Endothelial cell of umbilical vein (primary cell): ENCODE results near the gene GANC. TPM values are rescaled to one million over a fixed set of nuclear protein-coding genes. Genes with fewer than 3 reads are reported as not detected.

ENCODE experiments used
- BruUV-seq: library from RNA; stranded (reverse); fragments of 400-500 nt; replicated peaks from 2 replicates; lab custom pipeline; 2021; lab: Mats Ljungman, UMichigan
- CTCF ChIA-PET: fragments of 300-600, 350-600 bp; sonication (Branson Sonifier 250); formaldehyde crosslinking; loops from one replicate; lab custom pipeline; 2021; ENCODE audit warnings: antibody characterized with exemption, inconsistent platforms; lab: Charles Lee
- POLR2A ChIA-PET: fragments of 300-600, 350-600 bp; sonication (Branson Sonifier 250); formaldehyde crosslinking; loops from one replicate; lab custom pipeline; 2021; ENCODE audit warnings: antibody characterized with exemption, inconsistent platforms; lab: Charles Lee
- DNase-seq: peaks from one replicate; pipeline ENCODE4 v3.0.0-alpha.2; 2011; ENCODE audit warnings: low read depth, low spot score
- FAIRE-seq: peaks from 2 replicates; lab custom pipeline; 2011; peaks lifted over from hg19 to GRCh38; lab: Jason Lieb, UNC
- H2AFZ ChIP-seq: 2 replicates; pipeline ENCODE4 v1.6.0; 2012; ENCODE audit warnings: low read depth, low read length, control low read depth, inconsistent platforms
- H3K27ac ChIP-seq: 2 replicates; pipeline ENCODE4 v1.5.1; 2011; ENCODE audit warnings: low read depth, mild to moderate bottlenecking, control low read depth, low read length, moderate library complexity; ENCODE audit not compliant: insufficient read depth
- H3K27me3 ChIP-seq, 2 experiments: 2 replicates each; pipeline versions ENCODE4 v1.6.0 to v1.6.1; 2011; ENCODE audit warnings: low read length in 2 of 2, mixed read lengths in 1 of 2; ENCODE audit not compliant: control insufficient read depth in 2 of 2, insufficient read depth in 2 of 2
- H3K36me3 ChIP-seq, 2 experiments: 2 replicates in 1 of 2; 3 replicates in 1 of 2; pipeline ENCODE4 v1.5.1; 2011; ENCODE audit warnings: low read length in 2 of 2, mild to moderate bottlenecking in 1 of 2, moderate library complexity in 1 of 2; ENCODE audit not compliant: control insufficient read depth in 2 of 2, insufficient read depth in 2 of 2; ENCODE audit errors: extremely low read depth in 1 of 2
- H3K4me1 ChIP-seq: 3 replicates; pipeline ENCODE4 v1.5.1; 2011; ENCODE audit warnings: mild to moderate bottlenecking, low read length; ENCODE audit not compliant: control insufficient read depth, insufficient read depth; ENCODE audit errors: extremely low read depth
- H3K4me2 ChIP-seq: 2 replicates; pipeline ENCODE4 v1.6.1; 2011; ENCODE audit warnings: low read length, control low read depth, mixed read lengths; ENCODE audit not compliant: insufficient read depth
- H3K4me3 ChIP-seq, 3 experiments: fragments of 200-600 bp in 1 of 3; sonication (generic), shearing (Covaris generic) in 1 of 3; replicated peaks in 1 of 3; 2 replicates each; pipeline ENCODE4 v1.5.1; 2011 to 2016; ENCODE audit warnings: control low read depth in 3 of 3, low read length in 3 of 3, mild to moderate bottlenecking in 2 of 3, inconsistent platforms in 1 of 3, low read depth in 1 of 3, moderate library complexity in 1 of 3; ENCODE audit not compliant: insufficient read depth in 1 of 3
- H3K79me2 ChIP-seq: 2 replicates; pipeline ENCODE4 v1.6.0; 2012; ENCODE audit warnings: low read length, inconsistent platforms; ENCODE audit not compliant: control insufficient read depth, insufficient read depth
- H3K9ac ChIP-seq: replicated peaks from 2 replicates; pipeline ENCODE3; 2011; ENCODE audit warnings: low read length, control low read depth; ENCODE audit not compliant: insufficient read depth; ENCODE audit errors: extremely low read depth
- H3K9me1 ChIP-seq: replicated peaks from 3 replicates; pipeline ENCODE4 v1.6.0; 2011; ENCODE audit warnings: mild to moderate bottlenecking, low read length; ENCODE audit not compliant: control insufficient read depth, insufficient read depth; ENCODE audit errors: extremely low read depth
- H3K9me3 ChIP-seq: replicated peaks from 2 replicates; pipeline ENCODE4 v1.5.1; 2012; ENCODE audit warnings: low read length, inconsistent platforms; ENCODE audit not compliant: control insufficient read depth, insufficient read depth
- H4K20me1 ChIP-seq: replicated peaks from 2 replicates; pipeline ENCODE3; 2011; ENCODE audit warnings: mild to moderate bottlenecking, low read length; ENCODE audit not compliant: control insufficient read depth, insufficient read depth; ENCODE audit errors: extremely low read depth
- CTCF ChIP-seq, 2 donors: IDR thresholded peaks; 1 replicate in 1 of 2; 2 replicates in 1 of 2; pipeline ENCODE4 v1.5.1; 2011; ENCODE audit warnings: low read length in 2 of 2, mild to moderate bottlenecking in 2 of 2, moderate library complexity in 2 of 2, control low read depth in 1 of 2, inconsistent platforms in 1 of 2, low read depth in 1 of 2; ENCODE audit not compliant: insufficient read depth in 1 of 2; ENCODE audit errors: extremely low read depth in 1 of 2
- EZH2 ChIP-seq: IDR thresholded peaks from 2 replicates; pipeline ENCODE4 v1.6.1; 2012; ENCODE audit warnings: borderline replicate concordance, low read depth, mild to moderate bottlenecking, moderate library complexity, low read length, inconsistent platforms; ENCODE audit not compliant: severe bottlenecking
- FOS ChIP-seq: IDR thresholded peaks from 2 replicates; pipeline ENCODE4 v1.6.1; 2011; ENCODE audit warnings: mild to moderate bottlenecking, low read length, moderate library complexity, borderline replicate concordance; ENCODE audit not compliant: insufficient read depth
- GATA2 ChIP-seq: IDR thresholded peaks from 2 replicates; pipeline ENCODE4 v1.7.0; 2011; ENCODE audit warnings: low read depth, mild to moderate bottlenecking, moderate library complexity, mixed read lengths, low read length; ENCODE audit not compliant: insufficient read length, insufficient read depth
- JUN ChIP-seq: IDR thresholded peaks from 2 replicates; pipeline ENCODE4 v1.6.1; 2011; ENCODE audit warnings: borderline replicate concordance, low read depth; ENCODE audit not compliant: insufficient read length, insufficient read depth
- MAX ChIP-seq: IDR thresholded peaks from 2 replicates; pipeline ENCODE4 v1.6.1; 2011; ENCODE audit not compliant: insufficient read depth, insufficient read length
- MYC ChIP-seq: IDR thresholded peaks from one replicate; pipeline ENCODE4 v1.6.1; 2011; ENCODE audit warnings: mild to moderate bottlenecking, low read depth, low read length
- POLR2A ChIP-seq: IDR thresholded peaks from 2 replicates; pipeline ENCODE4 v1.6.1; 2012; ENCODE audit warnings: low read depth, mild to moderate bottlenecking, control low read depth, low read length
- POLR2AphosphoS5 ChIP-seq: IDR thresholded peaks from 2 replicates; pipeline ENCODE4 v1.6.1; 2012; ENCODE audit warnings: low read depth, mild to moderate bottlenecking, control low read depth, low read length, moderate library complexity; ENCODE audit not compliant: insufficient read depth
- dilution Hi-C: fragments of 300-500 bp; cut with MboI; formaldehyde crosslinking; loops from one replicate; pipeline ENCODE4 v1.15.0; 2019; ENCODE audit warnings: low sequenced_read_pairs; ENCODE audit not compliant: extremely low pct_ligation_motif_present
- intact Hi-C: fragments of 100-400 bp; cut with micrococcal nuclease; formaldehyde crosslinking; loops from one replicate; pipeline ENCODE4 v1.10.0; 2022
- polyA plus RNA-seq, 4 experiments: library from polyadenylated mRNA; depleted of rRNA in 3 of 4; stranded (reverse) in 3 of 4; unstranded in 1 of 4; fragments of >200 nt; gene quantifications; 2 replicates each; pipeline versions ENCODE4 v1.2.1 to v1.2.3, GENCODE V29; 2011 to 2012; ENCODE audit warnings: missing spikeins in 1 of 4
- total RNA-seq: library from RNA; stranded (reverse); gene quantifications from 2 replicates; pipeline ENCODE4 v1.2.3, GENCODE V29; 2021

GANC gene
- total and polyA plus RNA-seq, 2 donors (not counting 3 experiments of a cell fraction or from before 2014, with no cell fraction given): 8.5 to 17.8 TPM

- ChIA-PET POLR2A (no interaction called here), CTCF (interaction anchor here (0.6 kb wide), 1 partner anchor 61 kb away, joined by 3 read pairs; no protein-coding TSS in a partner anchor)
- dilution Hi-C loops (no loop called here), intact Hi-C loops (no loop called here)
- Histone ChIP-seq H3K9me1 (no peaks in the 10 kb centered on the region), H3K79me2 (no peaks in the 10 kb centered on the region), H3K9me3 (no peaks in the 10 kb centered on the region), H3K27me3 (no peaks in the 10 kb centered on the region), H4K20me1 (no peaks in the 10 kb centered on the region), H3K9ac (no peak overlapping the region), H3K4me3 (no peak overlapping the region), H3K4me2 (no peak overlapping the region), H3K4me1 (no peaks in the 10 kb centered on the region), H3K36me3 (no peaks in the 10 kb centered on the region), H3K27ac (no peak overlapping the region), H2AFZ (no peak overlapping the region)
- DNase-seq (no peak), FAIRE-seq (no peak)
- no TSS peak for BruUV-seq
- TF ChIP-seq JUN (no peak), MYC (no peak), CTCF (IDR thresholded peaks at IDR 0.05; ENCODE audit: extremely low read depth in 1 of 2, insufficient read depth in 1 of 2, low read depth in 1 of 2, low read length in 2 of 2) (no peak), GATA2 (no peak), MAX (no peak), EZH2 (no peak), POLR2A (no peak), FOS (no peak), POLR2AphosphoS5 (no peak)
These were observed 83.8 kb downstream of the GANC start for GRCh38 chr15:42356851-42357250.
